IMR-90 (cell line): ENCODE measurements around the gene NUP50. TPM values are rescaled to one million over a fixed set of nuclear protein-coding genes. Genes with fewer than 3 reads are reported as not detected.

Experiments used
- ATAC-seq: fragments of 200-7000 bp; cut with Tn5 transposase; 2 replicates; pipeline ENCODE4 v1.9.1; 2020; ENCODE audit warnings: low read depth, mild to moderate bottlenecking, moderate library complexity
- BruUV-seq: library from RNA; stranded (reverse); fragments of 400-500 nt; replicated peaks from 2 replicates; lab custom pipeline; 2021; lab: Mats Ljungman, UMichigan
- CTCF ChIA-PET: fragments of 300-600 bp; formaldehyde crosslinking; extraction: SDS; loops from one replicate; lab custom pipeline; 2021; ENCODE audit warnings: antibody characterized with exemption; lab: Yijun Ruan, JAX
- POLR2A ChIA-PET: fragments of 300-600 bp; sonication (Branson Sonifier 250); formaldehyde crosslinking; loops from one replicate; lab custom pipeline; 2022; ENCODE audit warnings: antibody characterized with exemption; ENCODE audit not compliant: unreplicated experiment; lab: Charles Lee
- DNase-seq: peaks from one replicate; pipeline ENCODE4 v3.0.0; 2013
- H2AFZ ChIP-seq: replicated peaks from 2 replicates; pipeline ENCODE3; 2013; ENCODE audit warnings: low read length, mild to moderate bottlenecking; ENCODE audit not compliant: poor library complexity
- H2AK5ac ChIP-seq: 2 replicates; pipeline ENCODE4 v1.6.1; 2013; ENCODE audit warnings: low read depth, low read length, inconsistent platforms
- H2AK9ac ChIP-seq: replicated peaks from 2 replicates; pipeline ENCODE3; 2013; ENCODE audit warnings: mild to moderate bottlenecking, low read depth, low read length, moderate library complexity; ENCODE audit not compliant: poor library complexity
- H2BK120ac ChIP-seq: 2 replicates; pipeline ENCODE4 v1.6.1; 2013; ENCODE audit warnings: low read depth, low read length, inconsistent platforms
- H2BK15ac ChIP-seq: 3 replicates; pipeline ENCODE4 v1.6.1; 2013; ENCODE audit warnings: low read depth, low read length, inconsistent platforms
- H2BK20ac ChIP-seq: 2 replicates; pipeline ENCODE4 v1.6.1; 2013; ENCODE audit warnings: low read depth, mild to moderate bottlenecking, inconsistent platforms, low read length, moderate library complexity
- H2BK5ac ChIP-seq: 2 replicates; pipeline ENCODE4 v1.6.1; 2013; ENCODE audit warnings: mild to moderate bottlenecking, low read depth, low read length, inconsistent platforms; ENCODE audit not compliant: poor library complexity, severe bottlenecking
- H3K14ac ChIP-seq: replicated peaks from 2 replicates; pipeline ENCODE4 v1.6.1; 2013; ENCODE audit warnings: low read depth, low read length, inconsistent platforms
- H3K18ac ChIP-seq: 2 replicates; pipeline ENCODE4 v1.6.1; 2013; ENCODE audit warnings: low read depth, low read length, control low read depth
- H3K23ac ChIP-seq: 2 replicates; pipeline ENCODE4 v1.6.1; 2013; ENCODE audit warnings: low read depth, low read length, inconsistent platforms
- H3K27ac ChIP-seq: 2 replicates; pipeline ENCODE4 v1.5.1; 2013; ENCODE audit warnings: mild to moderate bottlenecking, control low read depth, low read length; ENCODE audit not compliant: insufficient read depth
- H3K27me3 ChIP-seq: 2 replicates; pipeline ENCODE4 v1.6.1; 2013; ENCODE audit warnings: low read length; ENCODE audit not compliant: control insufficient read depth, insufficient read depth
- H3K36me3 ChIP-seq: 2 replicates; pipeline ENCODE4 v1.6.1; 2013; ENCODE audit warnings: low read length, mixed read lengths; ENCODE audit not compliant: control insufficient read depth, insufficient read depth
- H3K4ac ChIP-seq: 2 replicates; pipeline ENCODE4 v1.6.1; 2013; ENCODE audit warnings: low read depth, low read length, inconsistent platforms
- H3K4me1 ChIP-seq: 2 replicates; pipeline ENCODE4 v1.6.1; 2013; ENCODE audit warnings: low read length, mixed read lengths; ENCODE audit not compliant: control insufficient read depth, insufficient read depth
- H3K4me2 ChIP-seq: 2 replicates; pipeline ENCODE4 v1.6.1; 2013; ENCODE audit warnings: low read depth, mild to moderate bottlenecking, control low read depth, low read length, moderate library complexity
- H3K4me3 ChIP-seq: 2 replicates; pipeline ENCODE4 v1.5.1; 2013; ENCODE audit warnings: low read depth, mild to moderate bottlenecking, control low read depth, low read length, moderate library complexity; ENCODE audit not compliant: insufficient read depth
- H3K56ac ChIP-seq: 2 replicates; pipeline ENCODE4 v1.6.1; 2013; ENCODE audit warnings: low read length, inconsistent platforms; ENCODE audit not compliant: insufficient read depth; ENCODE audit errors: extremely low read depth
- H3K79me1 ChIP-seq, 2 experiments: 2 replicates each; pipeline ENCODE4 v1.6.1; 2013; ENCODE audit warnings: low read length in 2 of 2, inconsistent platforms in 1 of 2, low read depth in 1 of 2
- H3K9ac ChIP-seq: 2 replicates; pipeline ENCODE4 v1.6.1; 2013; ENCODE audit warnings: low read depth, low read length, control low read depth
- H3K9me1 ChIP-seq: 2 replicates; pipeline ENCODE4 v1.6.1; 2013; ENCODE audit warnings: low read length, inconsistent platforms; ENCODE audit not compliant: insufficient read depth
- H3K9me3 ChIP-seq: 2 replicates; pipeline ENCODE4 v1.6.1; 2013; ENCODE audit warnings: low read length; ENCODE audit not compliant: control insufficient read depth, insufficient read depth
- H4K20me1 ChIP-seq: 2 replicates; pipeline ENCODE4 v1.6.1; 2013; ENCODE audit warnings: low read length, inconsistent platforms; ENCODE audit not compliant: insufficient read depth
- H4K5ac ChIP-seq: 2 replicates; pipeline ENCODE4 v1.6.1; 2013; ENCODE audit warnings: mild to moderate bottlenecking, low read depth, low read length, control low read depth
- H4K8ac ChIP-seq, 2 experiments: 2 replicates each; pipeline ENCODE4 v1.6.1; 2013; ENCODE audit warnings: low read depth in 2 of 2, low read length in 2 of 2, control low read depth in 1 of 2, inconsistent platforms in 1 of 2
- H4K91ac ChIP-seq: 2 replicates; pipeline ENCODE4 v1.6.1; 2013; ENCODE audit warnings: low read depth, low read length, inconsistent platforms; ENCODE audit not compliant: insufficient read depth
- SMC3 ChIP-seq: fragments of 150-350 bp; IDR thresholded peaks from 2 replicates; pipeline ENCODE4 v1.6.1; 2016; ENCODE audit warnings: low read depth, mild to moderate bottlenecking, antibody characterized with exemption, low read length, moderate library complexity
- WGBS, 2 experiments: methylation state at CpG; one replicate each; pipeline versions ENCODE4 v1.1.5 to v1.1.7; 2013; ENCODE audit warnings: missing lambda C conversion rate in 2 of 2; ENCODE audit not compliant: insufficient read length in 1 of 2; ENCODE audit errors: extremely low coverage in 2 of 2; 5-methylcytosine and 5-hydroxymethylcytosine counted together
- dilution Hi-C: fragments of 300-500 bp; cut with HindIII; formaldehyde crosslinking; loops from one replicate; pipeline ENCODE4 v1.14.3; 2018; ENCODE audit warnings: low sequenced_read_pairs; ENCODE audit not compliant: unreplicated experiment
- in situ Hi-C: fragments of 300-500 bp; cut with MboI; formaldehyde crosslinking; loops from 3 replicates; pipeline ENCODE4 v1.14.3; 2019; ENCODE audit warnings: low sequenced_read_pairs, inconsistent platforms, mixed read lengths
- intact Hi-C: fragments of 100-400 bp; cut with micrococcal nuclease; formaldehyde crosslinking; loops from 2 replicates; pipeline ENCODE4 v1.10.0; 2022
- polyA plus RNA-seq, 3 experiments: library from polyadenylated mRNA; depleted of rRNA; stranded (reverse); fragments of >200 nt; gene quantifications; 2 replicates each; pipeline ENCODE4 v1.2.3, GENCODE V29; 2012; ENCODE audit warnings: low replicate concordance in 1 of 3
- total RNA-seq: library from RNA; depleted of rRNA; stranded (reverse); fragments of >200 nt; gene quantifications from 2 replicates; pipeline ENCODE4 v1.2.3, GENCODE V29; 2012

The NUP50 gene
- total and polyA plus RNA-seq, 2 of the 4 experiments (the other 2 are of a cell fraction) = 12.8 to 65.4 TPM

DNA sequence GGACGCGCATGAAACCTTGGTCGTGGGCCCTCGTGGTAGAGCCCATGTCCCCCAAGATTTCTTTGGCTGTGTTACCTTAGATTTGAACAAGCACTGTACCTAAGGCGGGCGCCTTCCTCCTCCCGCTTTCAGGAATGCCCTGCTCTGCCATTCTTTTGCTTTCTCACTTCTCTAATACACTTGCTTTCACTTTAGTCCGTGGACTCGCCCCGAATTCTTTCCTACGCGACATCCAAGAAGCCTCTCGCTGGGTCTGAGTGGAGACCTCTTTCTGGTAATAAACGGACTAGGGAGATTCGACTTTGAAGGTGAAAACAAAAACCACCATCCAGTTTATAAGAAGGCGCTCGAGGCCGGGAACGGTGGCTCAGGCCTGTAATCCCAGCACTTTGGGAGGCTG is 1.2 kb upstream of the NUP50 start:
- intact Hi-C loops (loop anchor here (2.0 kb wide), 1 partner anchor 62 kb away; no protein-coding TSS in a partner anchor), dilution Hi-C loops (no loop called here), in situ Hi-C loops (no loop called here)
- ChIA-PET CTCF (no interaction called here), POLR2A (no interaction called here)
- no peak for ATAC-seq
- Histone ChIP-seq H3K9me1 (peaks cover 11% of the 10 kb centered on the region), H3K4me2 (peak overlapping the region; percentile 79), H2AK9ac (peak overlapping the region; percentile 76), H4K8ac (peak overlapping the region; percentile 50 to 85; a peak in 3 of 4 replicates), H3K4me1 (peaks cover 11% of the 10 kb centered on the region), H3K9me3 (no peaks in the 10 kb centered on the region), H2BK15ac (no peak overlapping the region), H3K14ac (0 out of 2 replicates have a peak overlapping the region, but pooled peaks have one; percentile 44), H4K91ac (no peak overlapping the region; the same call in 1 of the 2 replicates), H3K23ac (peak overlapping the region; percentile 62; the same call in 1 of the 2 replicates), H2BK120ac (no peak overlapping the region), H2AK5ac (peak overlapping the region; percentile 89), H3K9ac (no peak overlapping the region), H3K36me3 (peaks cover 7% of the 10 kb centered on the region), H2AFZ (peak overlapping the region; percentile 8), H4K20me1 (peaks cover 7% of the 10 kb centered on the region; the same call in 1 of the 2 replicates), H3K56ac (no peak overlapping the region), H3K4me3 (no peak overlapping the region; the same call in 1 of the 2 replicates), H3K4ac (peak overlapping the region; percentile 44), H2BK5ac (peak overlapping the region; percentile 75), H3K27me3 (no peaks in the 10 kb centered on the region), H4K5ac (no peak overlapping the region), H2BK20ac (no peak overlapping the region), H3K27ac (peak overlapping the region; percentile 80; the same call in 1 of the 2 replicates), H3K18ac (no peak overlapping the region), H3K79me1 (peaks cover 22 to 69% of the 10 kb centered on the region in 2 experiments; a peak in 3 of 4 replicates)
- BruUV-seq = TSS peak; percentile 45
- WGBS, 2 experiments = 89% methylated on average over 13 of the region's 19 CpGs; no CpG with 5 or more reads in 1 of the 2 experiments
- TF ChIP-seq SMC3 = no peak
- no peak for DNase-seq
